ENCODE measurements around the gene CDKAL1. TPM values are rescaled to one million over a fixed set of nuclear protein-coding genes. Genes with fewer than 3 reads are reported as not detected.
A peak's percentile ranks its signal among the peaks of the same experiment; 100 is the strongest.

The CDKAL1 gene
- total RNA-seq, 1 experiment from 2014 or later, result 20.6 TPM

- TF ChIP-seq ZNF532 (CRISPR knock-in tag; IDR thresholded peaks at IDR 0.05; ENCODE audit: borderline replicate concordance), result no peak
- TF ChIP-seq ETV6 (CRISPR knock-in tag; IDR thresholded peaks at IDR 0.05), result no peak
- TF ChIP-seq HMGXB4 (CRISPR knock-in tag; IDR thresholded peaks at IDR 0.05), result no peak
- TF ChIP-seq USF1 (CRISPR knock-in tag; IDR thresholded peaks at IDR 0.05), result no peak
Measured at GRCh38 chr6:20564777-20565176, 30.5 kb downstream of the CDKAL1 start (continued).

GRCh38 chr6:20565342-20565741, 31.1 kb downstream of the CDKAL1 start:
- no peaks in the 10 kb centered on the region for H3K9me3 Mint-ChIP-seq
- TF ChIP-seq GTF2I (CRISPR knock-in tag; conservative IDR thresholded peaks at IDR 0.05) (no peak), USF1 (CRISPR knock-in tag; IDR thresholded peaks at IDR 0.05) (no peak), TP53 (CRISPR knock-in tag; IDR thresholded peaks at IDR 0.05) (no peak), ESRRA (CRISPR knock-in tag; IDR thresholded peaks at IDR 0.05; ENCODE audit: borderline replicate concordance) (no peak), EMX1 (CRISPR knock-in tag; IDR thresholded peaks at IDR 0.05) (no peak), ZNF532 (CRISPR knock-in tag; IDR thresholded peaks at IDR 0.05; ENCODE audit: borderline replicate concordance) (no peak), MXD4 (CRISPR knock-in tag; IDR thresholded peaks at IDR 0.05; ENCODE audit: borderline replicate concordance) (no peak), CREB1 (CRISPR knock-in tag; IDR thresholded peaks at IDR 0.05) (no peak), MYBL2 (CRISPR knock-in tag; IDR thresholded peaks at IDR 0.05) (no peak), NR2C2 (CRISPR knock-in tag; IDR thresholded peaks at IDR 0.05) (no peak)
- POLR2A ChIA-PET, result interaction anchor here (1.6 kb wide), 1 partner anchor 1023 kb away, joined by 3 read pairs; no protein-coding TSS in a partner anchor
- CTCF ChIA-PET, result interaction anchor here (0.8 to 2.4 kb wide), 2 partner anchors 342 to 1023 kb away, joined by 3 to 5 read pairs; no protein-coding TSS in a partner anchor
- no peak overlapping the region for H3K4me3 Mint-ChIP-seq
- peaks cover 3% of the 10 kb centered on the region; the same call in 1 of the 2 replicates for H3K36me3 Mint-ChIP-seq
- H3K27me3 Mint-ChIP-seq (ENCODE audit: low read depth), result no peaks in the 10 kb centered on the region
- H3K4me1 Mint-ChIP-seq, result peaks cover 29% of the 10 kb centered on the region
- no peak for DNase-seq (ENCODE audit: low spot score)
- H3K27ac Mint-ChIP-seq, result peak overlapping the region; percentile 48; the same call in 1 of the 2 replicates
- no peak for ATAC-seq
